Prostate gland (tissue), 2 donors: Measurements from ENCODE around the gene GOLGA1. TPM values are rescaled to one million over a fixed set of nuclear protein-coding genes. Genes with fewer than 3 reads are reported as not detected.
"Not testable (repeated sequence)": the region's sequence is repeated elsewhere in the genome, so short reads cannot be mapped to it uniquely, and the experiment has no call there.

ENCODE experiments used
- DNase-seq: peaks from one replicate; pipeline ENCODE4 v3.0.0-alpha.2; 2019; ENCODE audit warnings: low spot score
- H3K27ac ChIP-seq, 2 donors: fragments of 200-600 bp; sonication (generic); 2 replicates each; pipeline ENCODE4 v1.5.1; 2017 to 2019
- H3K27me3 ChIP-seq: fragments of 200-600 bp; sonication (generic); replicated peaks from 2 replicates; pipeline ENCODE4 v1.5.1; 2019; ENCODE audit not compliant: insufficient read depth
- H3K36me3 ChIP-seq, 2 donors: fragments of 200-600 bp; sonication (generic); 1 replicate in 1 of 2; 2 replicates in 1 of 2; pipeline versions ENCODE4 v1.5.1 to v1.8.1; 2017 to 2019
- H3K4me1 ChIP-seq: fragments of 200-600 bp; sonication (generic); replicated peaks from 2 replicates; pipeline ENCODE4 v1.5.1; 2019
- H3K4me3 ChIP-seq, 2 donors: fragments of 200-600 bp; sonication (generic); 2 replicates each; pipeline ENCODE4 v1.5.1; 2017 to 2019
- H3K9me3 ChIP-seq: fragments of 200-600 bp; sonication (generic); 2 replicates; pipeline ENCODE4 v1.5.1; 2017
- CTCF ChIP-seq, 4 experiments: fragments of 200-600 bp in 2 of 4; fragments of 450-650 bp in 2 of 4; sonication (generic) in 2 of 4; IDR thresholded peaks; 1 replicate in 3 of 4; 2 replicates in 1 of 4; pipeline ENCODE4 v1.5.1; 2016 to 2019; ENCODE audit warnings: antibody characterized with exemption in 4 of 4, mild to moderate bottlenecking in 2 of 4, moderate library complexity in 2 of 4
- POLR2A ChIP-seq: fragments of 450-650 bp; IDR thresholded peaks from one replicate; pipeline ENCODE4 v1.6.1; 2016; ENCODE audit warnings: antibody characterized with exemption, mild to moderate bottlenecking
- POLR2AphosphoS5 ChIP-seq: sonication (generic); formaldehyde crosslinking; IDR thresholded peaks from one replicate; pipeline ENCODE4 v1.6.1; 2017; ENCODE audit warnings: antibody characterized with exemption
- WGBS: methylation state at CpG from one replicate; pipeline ENCODE4 v1.1.5; 2018; 5-methylcytosine and 5-hydroxymethylcytosine counted together
- intact Hi-C: fragments of 100-400 bp; cut with DNase I; formaldehyde crosslinking; loops from one replicate; pipeline ENCODE4 v1.14.2; 2022
- total RNA-seq, 2 donors: library from RNA; depleted of rRNA; stranded (reverse); fragments of >200 nt; gene quantifications; one replicate each; pipeline ENCODE4 v1.1.0, GENCODE V29; 2016

GOLGA1 gene
- total RNA-seq, 2 donors from 2014 or later: 12.5 to 28.3 TPM

GRCh38 chr9:124964056-124964455 lies 23.2 kb upstream of the GOLGA1 start:
- H3K4me3 ChIP-seq: no peak overlapping the region
- no peak for DNase-seq
- H3K9me3 ChIP-seq: no peaks in the 10 kb centered on the region
- no peaks in the 10 kb centered on the region for H3K4me1 ChIP-seq
- intact Hi-C loops: no loop called here
- H3K36me3 ChIP-seq: no peaks in the 10 kb centered on the region
- TF ChIP-seq CTCF (IDR thresholded peaks at IDR 0.05) (no peak), POLR2AphosphoS5 (no peak), POLR2A (no peak)
- no peak overlapping the region for H3K27ac ChIP-seq
- 68% methylated on average over 2 of the region's 2 CpGs for WGBS
- no peaks in the 10 kb centered on the region for H3K27me3 ChIP-seq

DNA sequence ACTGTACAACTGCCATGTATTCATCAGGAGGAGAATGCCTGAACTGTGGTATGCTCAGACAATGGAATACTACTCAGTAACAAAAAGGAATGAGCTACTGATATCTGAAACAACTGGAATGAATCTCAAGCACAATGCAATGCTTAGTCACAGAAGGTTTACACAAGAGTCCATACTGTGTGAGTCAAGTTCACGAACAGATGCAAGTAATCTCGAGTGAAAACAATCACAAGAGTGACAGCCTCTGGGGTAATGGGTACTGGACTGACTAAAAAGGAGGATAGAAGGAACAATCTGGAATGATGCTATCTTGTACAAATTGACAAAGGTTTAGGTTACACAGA lies 19.5 kb upstream of the GOLGA1 start:
- H3K27ac ChIP-seq: no peak overlapping the region
- DNase-seq: no peak
- H3K9me3 ChIP-seq: no peaks in the 10 kb centered on the region
- intact Hi-C loops: no loop called here
- H3K27me3 ChIP-seq: no peaks in the 10 kb centered on the region
- WGBS: 73% methylated on average over 2 of the region's 2 CpGs
- no peaks in the 10 kb centered on the region for H3K36me3 ChIP-seq
- no peak for TF ChIP-seq POLR2AphosphoS5
- TF ChIP-seq POLR2A: no peak
- no peak for TF ChIP-seq CTCF (IDR thresholded peaks at IDR 0.05)
- H3K4me3 ChIP-seq: no peak overlapping the region
- H3K4me1 ChIP-seq: no peaks in the 10 kb centered on the region

DNA sequence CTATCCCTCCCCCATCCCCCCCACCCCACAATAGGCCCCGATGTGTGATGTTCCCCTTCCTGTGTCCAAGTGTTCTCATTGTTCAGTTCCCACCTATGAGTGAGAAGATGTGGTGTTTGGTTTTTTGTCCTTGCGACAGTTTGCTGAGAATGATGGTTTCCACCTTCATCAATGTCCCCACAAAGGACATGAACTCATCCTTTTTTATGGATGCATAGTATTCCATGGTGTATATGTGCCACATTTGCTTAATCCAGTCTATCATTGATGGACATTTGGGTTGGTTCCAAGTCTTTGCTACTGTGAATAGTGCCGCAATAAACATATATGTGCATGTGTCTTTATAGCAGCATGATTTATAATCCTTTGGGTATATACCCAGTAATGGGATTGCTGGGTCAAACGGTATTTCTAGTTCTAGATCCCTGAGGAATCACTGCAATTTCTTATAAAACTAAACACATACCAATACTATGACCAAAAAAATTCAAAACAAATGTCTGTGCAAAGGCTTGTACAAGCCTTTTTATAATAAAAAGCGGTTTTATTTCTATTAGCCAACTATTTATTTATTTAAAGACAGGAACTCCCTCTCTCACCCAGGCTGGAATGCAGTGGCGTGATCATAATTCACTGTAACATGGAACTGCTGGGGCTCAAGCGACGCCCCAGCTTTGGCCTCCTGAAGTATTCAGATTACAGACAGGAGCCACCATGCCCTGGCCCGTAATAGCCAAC lies 19.0 kb upstream of the GOLGA1 start:
- H3K4me3 ChIP-seq, H3K9me3 ChIP-seq, intact Hi-C loops, DNase-seq, H3K36me3 ChIP-seq, H3K27me3 ChIP-seq, H3K27ac ChIP-seq, H3K4me1 ChIP-seq: not testable (repeated sequence)
- 86% methylated on average over 9 of the region's 9 CpGs for WGBS

DNA sequence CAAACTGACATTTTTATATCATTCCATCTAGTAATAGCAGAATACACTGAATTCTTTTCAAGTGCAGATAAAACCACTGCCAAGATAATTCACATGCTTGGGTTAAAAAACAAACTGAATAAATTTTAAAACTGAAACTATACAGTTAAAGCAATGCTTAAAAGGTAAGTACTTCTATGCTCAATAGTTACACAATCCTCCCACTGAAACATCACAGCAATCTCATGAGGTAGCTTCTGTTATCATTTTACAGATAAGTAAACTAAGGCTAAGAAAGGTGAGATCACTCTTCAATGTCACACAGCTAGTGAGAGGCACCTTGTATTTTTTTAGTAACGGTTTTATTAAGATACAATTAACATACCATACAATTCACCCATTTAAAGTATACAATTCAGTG lies 13.4 kb upstream of the GOLGA1 start:
- DNase-seq: no peak
- H3K27ac ChIP-seq: no peak overlapping the region
- H3K4me1 ChIP-seq: no peaks in the 10 kb centered on the region
- 70% methylated on average over 1 of the region's 1 CpG for WGBS
- H3K4me3 ChIP-seq: no peak overlapping the region
- H3K36me3 ChIP-seq: no peaks in the 10 kb centered on the region
- H3K27me3 ChIP-seq: no peaks in the 10 kb centered on the region
- intact Hi-C loops: no loop called here
- no peak for TF ChIP-seq POLR2A
- no peak for TF ChIP-seq CTCF (IDR thresholded peaks at IDR 0.05)
- TF ChIP-seq POLR2AphosphoS5: no peak
- no peaks in the 10 kb centered on the region for H3K9me3 ChIP-seq

DNA sequence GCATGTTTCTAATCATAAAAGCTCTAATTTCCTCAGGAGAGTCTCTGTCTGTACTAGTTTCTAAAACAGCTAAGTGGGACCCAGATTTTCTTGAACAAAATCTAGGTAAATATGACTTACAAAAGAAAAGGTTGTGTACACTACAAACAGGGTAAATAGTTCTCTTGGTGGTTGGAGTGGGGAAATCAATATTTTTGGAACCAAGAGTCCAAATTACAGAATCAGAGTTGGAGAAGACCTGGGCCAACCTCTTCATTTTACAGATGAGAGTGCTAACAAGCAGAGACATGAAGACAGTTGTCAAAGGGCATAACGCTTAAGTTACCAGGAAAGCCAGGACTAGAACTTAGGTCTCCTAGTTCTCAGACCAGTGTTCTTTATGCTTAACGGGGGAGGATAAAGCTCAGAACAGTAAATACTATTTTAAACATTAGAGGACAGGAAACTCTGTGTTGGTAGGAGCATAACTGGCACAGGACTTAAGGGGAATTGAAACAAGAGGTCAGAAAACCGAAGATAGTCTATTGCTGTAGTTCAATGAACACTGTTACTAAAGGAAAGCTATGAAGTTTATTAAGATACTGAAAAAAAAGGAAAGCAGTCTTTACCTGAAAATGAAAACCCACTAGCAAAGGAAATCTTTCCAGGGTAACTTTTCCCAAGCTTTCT lies 9.3 kb upstream of the GOLGA1 start:
- Histone ChIP-seq H3K4me1 (no peaks in the 10 kb centered on the region), H3K36me3 (no peaks in the 10 kb centered on the region), H3K4me3 (no peak overlapping the region), H3K27ac (no peak overlapping the region), H3K9me3 (no peaks in the 10 kb centered on the region), H3K27me3 (no peaks in the 10 kb centered on the region)
- TF ChIP-seq POLR2A (no peak), CTCF (IDR thresholded peaks at IDR 0.05) (no peak), POLR2AphosphoS5 (no peak)
- WGBS: 72% methylated on average over 3 of the region's 3 CpGs
- intact Hi-C loops: no loop called here
- DNase-seq: no peak
